K562 (cell line): ENCODE results near the gene POLR1B. TPM values are rescaled to one million over a fixed set of nuclear protein-coding genes. Genes with fewer than 3 reads are reported as not detected.

Experiments
- NBN ChIP-seq: fragments of 450-650 bp; IDR thresholded peaks from 2 replicates; pipeline ENCODE4 v1.6.1; 2016; ENCODE audit warnings: low read depth, mild to moderate bottlenecking
- PRMT5 ChIP-seq: sonication (generic); formaldehyde crosslinking; IDR thresholded peaks from 2 replicates; pipeline ENCODE4 v1.5.0; 2020; ENCODE audit warnings: missing genetic modification reagents
- PRPF4 ChIP-seq: fragments of 200-400 bp; formaldehyde crosslinking; IDR thresholded peaks from one replicate; pipeline ENCODE4 v1.6.1; 2017; ENCODE audit warnings: low read length, low read depth, mild to moderate bottlenecking; ENCODE audit not compliant: insufficient read depth, poor library complexity, severe bottlenecking
- PYGO2 ChIP-seq: fragments of 450-650 bp; IDR thresholded peaks from 2 replicates; pipeline ENCODE4 v1.6.1; 2016; ENCODE audit warnings: mild to moderate bottlenecking, missing genetic modification characterization, moderate library complexity, missing compliant biosample characterization
- SOX6 ChIP-seq: fragments of 450-650 bp; IDR thresholded peaks from 2 replicates; pipeline ENCODE4 v1.6.1; 2014; ENCODE audit warnings: mild to moderate bottlenecking
- ZNF511 ChIP-seq: sonication (generic); formaldehyde crosslinking; IDR thresholded peaks from 2 replicates; pipeline ENCODE4 v1.8.0; 2022; ENCODE audit warnings: mild to moderate bottlenecking, missing genetic modification reagents
- ZNF79 ChIP-seq: fragments of 250-450 bp; sonication (Bioruptor Pico); IDR thresholded peaks from 2 replicates; pipeline ENCODE4 v1.4.0; 2020; ENCODE audit warnings: low read depth, mild to moderate bottlenecking, moderate library complexity
- polyA plus RNA-seq, 8 experiments: library from polyadenylated mRNA; depleted of rRNA in 4 of 8; stranded (reverse) in 5 of 8; unstranded in 3 of 8; fragments of >200 nt; fragmentation: Nextera tagmentation in 2 of 8; fragmentation: Illumina TruSeq in 1 of 8; extraction: Ambion mirVana in 2 of 8; extraction: Trizol in 1 of 8; gene quantifications; 2 replicates each; pipeline versions ENCODE4 v1.2.1 to v1.2.3, GENCODE V29; 2011 to 2014; ENCODE audit warnings: inconsistent platforms in 1 of 8, missing spikeins in 1 of 8
- total RNA-seq, 7 experiments: library from RNA; depleted of rRNA in 6 of 7; stranded (reverse); fragments of >200 nt in 6 of 7; fragmentation: Illumina TruSeq in 2 of 7; extraction: Trizol in 2 of 7; gene quantifications; 2 replicates each; pipeline versions ENCODE4 v1.2.1 to v1.2.3, GENCODE V29; 2011 to 2021; ENCODE audit warnings: low replicate concordance in 1 of 7
- TF ChIP-seq, protein P1 (sequence below): fragments of 450-650 bp; formaldehyde crosslinking; IDR thresholded peaks from 2 replicates; pipeline ENCODE4 v1.4.0; 2022; ENCODE audit warnings: mild to moderate bottlenecking, moderate library complexity

The POLR1B gene
- total and polyA plus RNA-seq, 9 of the 15 experiments (the other 6 are each of a cell fraction or from before 2014, with no cell fraction given) = 19.8 to 55.1 (median 40.2) TPM

DNA sequence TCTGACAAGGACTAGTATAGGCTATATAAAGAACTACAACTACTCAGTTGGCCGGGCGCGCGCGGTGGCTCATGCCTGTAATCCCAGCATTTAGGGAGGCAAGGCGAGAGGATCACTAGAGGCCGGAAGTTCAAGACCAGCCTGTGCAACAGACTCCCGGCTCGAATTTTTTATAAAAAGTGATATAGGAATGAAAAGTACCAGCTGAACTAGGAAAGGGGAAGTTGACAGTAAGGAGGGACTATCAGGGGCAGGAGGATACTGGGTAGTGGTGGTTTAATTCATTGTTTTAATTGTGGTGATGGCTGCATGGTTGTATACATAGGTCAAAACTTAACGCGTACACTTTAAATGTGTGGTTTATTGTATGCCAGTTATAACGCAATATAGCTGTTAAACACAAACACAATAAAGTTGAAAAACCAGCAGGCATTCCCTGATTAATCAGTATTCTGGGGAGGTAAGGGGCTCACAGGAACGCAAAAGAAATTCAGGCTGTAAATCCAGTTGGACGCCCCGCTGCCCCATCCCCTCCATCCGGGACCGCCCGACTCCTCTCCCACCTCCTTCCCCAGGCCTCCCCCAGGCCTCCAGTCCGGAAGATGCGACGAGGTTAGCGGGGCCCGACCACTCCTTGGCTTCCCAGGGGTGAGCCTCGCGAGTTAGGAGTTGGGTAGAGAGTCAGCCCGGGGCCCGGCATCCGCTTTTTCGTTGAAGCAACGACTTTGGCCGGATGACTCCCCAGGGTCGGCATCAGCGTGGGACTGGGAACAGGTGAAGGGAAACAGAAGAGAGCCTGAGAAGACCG is 746 bp upstream of the POLR1B start (continued):
- TF ChIP-seq PRPF4 = no peak
- TF ChIP-seq ZNF79 = no peak
- TF ChIP-seq NBN = 0 out of 2 replicates have a peak, but pooled peaks have one; percentile 27
- no peak for TF ChIP-seq SOX6
- TF ChIP-seq ZNF511 = no peak
- TF ChIP-seq, protein P1, sequence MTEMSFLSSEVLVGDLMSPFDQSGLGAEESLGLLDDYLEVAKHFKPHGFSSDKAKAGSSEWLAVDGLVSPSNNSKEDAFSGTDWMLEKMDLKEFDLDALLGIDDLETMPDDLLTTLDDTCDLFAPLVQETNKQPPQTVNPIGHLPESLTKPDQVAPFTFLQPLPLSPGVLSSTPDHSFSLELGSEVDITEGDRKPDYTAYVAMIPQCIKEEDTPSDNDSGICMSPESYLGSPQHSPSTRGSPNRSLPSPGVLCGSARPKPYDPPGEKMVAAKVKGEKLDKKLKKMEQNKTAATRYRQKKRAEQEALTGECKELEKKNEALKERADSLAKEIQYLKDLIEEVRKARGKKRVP (CRISPR knock-in tag) = no peak
- no peak for TF ChIP-seq PYGO2 (tag)
- no peak for TF ChIP-seq PRMT5 (CRISPR knock-in tag)
